H9 (cell line): ENCODE data around the gene HS6ST2. TPM values are rescaled to one million over a fixed set of nuclear protein-coding genes. Genes with fewer than 3 reads are reported as not detected.

Experiments
- DNase-seq: peaks from one replicate; pipeline ENCODE4 v3.0.0-alpha.2; 2017
- H2AFZ ChIP-seq: one replicate; pipeline ENCODE4 v1.6.1; 2013; ENCODE audit warnings: mild to moderate bottlenecking, low read length, control low read depth, moderate library complexity
- H2AK5ac ChIP-seq: 2 replicates; pipeline ENCODE4 v1.6.1; 2013; ENCODE audit warnings: low read length, control low read depth, mixed read lengths; ENCODE audit not compliant: insufficient read length
- H2BK120ac ChIP-seq: one replicate; pipeline ENCODE4 v1.6.1; 2013; ENCODE audit warnings: low read depth, mild to moderate bottlenecking, low read length, control low read depth, inconsistent platforms; ENCODE audit not compliant: poor library complexity, severe bottlenecking
- H2BK12ac ChIP-seq: 2 replicates; pipeline ENCODE4 v1.6.1; 2013; ENCODE audit warnings: low read length, control low read depth, mixed read lengths, low read depth; ENCODE audit not compliant: insufficient read length
- H2BK15ac ChIP-seq: 2 replicates; pipeline ENCODE4 v1.6.1; 2013; ENCODE audit warnings: low read depth, low read length, control low read depth
- H2BK20ac ChIP-seq: one replicate; pipeline ENCODE4 v1.6.1; 2013; ENCODE audit warnings: low read depth, mild to moderate bottlenecking, low read length, control low read depth, inconsistent platforms; ENCODE audit not compliant: poor library complexity, severe bottlenecking
- H2BK5ac ChIP-seq: 2 replicates; pipeline ENCODE4 v1.6.1; 2013; ENCODE audit warnings: low read length, control low read depth, mixed read lengths; ENCODE audit not compliant: insufficient read length
- H3K14ac ChIP-seq: 2 replicates; pipeline ENCODE4 v1.6.1; 2013; ENCODE audit warnings: low read length, control low read depth; ENCODE audit not compliant: insufficient read depth
- H3K18ac ChIP-seq: 2 replicates; pipeline ENCODE4 v1.6.1; 2013; ENCODE audit warnings: low read depth, mild to moderate bottlenecking, mixed read lengths, low read length, control low read depth; ENCODE audit not compliant: insufficient read length
- H3K23ac ChIP-seq: 2 replicates; pipeline ENCODE4 v1.6.1; 2013; ENCODE audit warnings: low read length, control low read depth, mixed read lengths, low read depth; ENCODE audit not compliant: insufficient read length
- H3K23me2 ChIP-seq: 2 replicates; pipeline ENCODE4 v1.6.1; 2013; ENCODE audit warnings: low read depth, mild to moderate bottlenecking, mixed read lengths, low read length, control low read depth; ENCODE audit not compliant: insufficient read length, poor library complexity, severe bottlenecking
- H3K27ac ChIP-seq: 2 replicates; pipeline ENCODE4 v1.5.1; 2013; ENCODE audit warnings: low read length, control low read depth, mixed read lengths, low read depth; ENCODE audit not compliant: insufficient read length
- H3K27me3 ChIP-seq: 2 replicates; pipeline ENCODE4 v1.6.1; 2013; ENCODE audit warnings: low read length, control low read depth, inconsistent platforms; ENCODE audit not compliant: insufficient read depth
- H3K4ac ChIP-seq: 2 replicates; pipeline ENCODE4 v1.6.1; 2013; ENCODE audit warnings: low read depth, mild to moderate bottlenecking, control low read depth, inconsistent platforms, low read length, moderate library complexity
- H3K4me1 ChIP-seq: 2 replicates; pipeline ENCODE4 v1.6.1; 2013; ENCODE audit warnings: low read length, control low read depth, inconsistent platforms; ENCODE audit not compliant: insufficient read depth
- H3K4me2 ChIP-seq: 2 replicates; pipeline ENCODE4 v1.6.1; 2013; ENCODE audit warnings: low read length, control low read depth, mixed read lengths; ENCODE audit not compliant: insufficient read length, insufficient read depth
- H3K56ac ChIP-seq: 2 replicates; pipeline ENCODE4 v1.6.1; 2013; ENCODE audit warnings: low read depth, mild to moderate bottlenecking, mixed read lengths, low read length, control low read depth; ENCODE audit not compliant: insufficient read length
- H3K79me1 ChIP-seq: 2 replicates; pipeline ENCODE4 v1.6.1; 2013; ENCODE audit warnings: low read depth, mild to moderate bottlenecking, moderate library complexity, low read length, control low read depth, inconsistent platforms; ENCODE audit not compliant: insufficient read depth, poor library complexity, severe bottlenecking
- H3K79me2 ChIP-seq: 2 replicates; pipeline ENCODE4 v1.6.1; 2013; ENCODE audit warnings: low read length, control low read depth, inconsistent platforms; ENCODE audit not compliant: insufficient read depth
- H3K9ac ChIP-seq: 2 replicates; pipeline ENCODE4 v1.6.1; 2013; ENCODE audit warnings: low read length, control low read depth, mixed read lengths; ENCODE audit not compliant: insufficient read length; ENCODE audit errors: extremely low read depth
- H3K9me3 ChIP-seq: one replicate; pipeline ENCODE4 v1.6.1; 2013; ENCODE audit warnings: low read depth, low read length, inconsistent platforms; ENCODE audit not compliant: control insufficient read depth
- H3T11ph ChIP-seq: one replicate; pipeline ENCODE4 v1.6.1; 2013; ENCODE audit warnings: mild to moderate bottlenecking, low read length, control low read depth, inconsistent platforms
- H4K20me1 ChIP-seq: one replicate; pipeline ENCODE4 v1.6.1; 2013; ENCODE audit not compliant: control insufficient read depth, insufficient read length, insufficient read depth
- H4K5ac ChIP-seq: 2 replicates; pipeline ENCODE4 v1.6.1; 2013; ENCODE audit warnings: low read depth, mild to moderate bottlenecking, mixed read lengths, low read length, control low read depth; ENCODE audit not compliant: insufficient read length
- H4K8ac ChIP-seq: replicated peaks from 2 replicates; pipeline ENCODE4 v1.6.1; 2013; ENCODE audit warnings: low read length, control low read depth, mixed read lengths, low read depth; ENCODE audit not compliant: insufficient read length
- H4K91ac ChIP-seq: 2 replicates; pipeline ENCODE4 v1.6.1; 2013; ENCODE audit warnings: low read depth, mild to moderate bottlenecking, moderate library complexity, mixed read lengths, low read length, control low read depth; ENCODE audit not compliant: insufficient read length
- H3K27ac Mint-ChIP-seq, 3 experiments: 2 replicates in 2 of 3; 3 replicates in 1 of 3; pipeline ENCODE4 v1.8.0; 2020 to 2021; ENCODE audit warnings: mixed read lengths in 3 of 3, mild to moderate bottlenecking in 1 of 3, moderate library complexity in 1 of 3
- H3K27me3 Mint-ChIP-seq: 2 replicates; pipeline ENCODE4 v1.8.0; 2021; ENCODE audit warnings: low read depth, mild to moderate bottlenecking, moderate library complexity, mixed read lengths
- H3K36me3 Mint-ChIP-seq, 3 experiments: 2 replicates in 2 of 3; 3 replicates in 1 of 3; pipeline ENCODE4 v1.8.0; 2020 to 2021; ENCODE audit warnings: low read depth in 3 of 3, mixed read lengths in 3 of 3; ENCODE audit not compliant: insufficient read depth in 1 of 3
- H3K4me1 Mint-ChIP-seq, 2 experiments: 2 replicates each; pipeline ENCODE4 v1.8.0; 2020; ENCODE audit warnings: mixed read lengths in 2 of 2
- H3K4me3 Mint-ChIP-seq, 2 experiments: 2 replicates in 1 of 2; 3 replicates in 1 of 2; pipeline ENCODE4 v1.8.0; 2020 to 2021; ENCODE audit warnings: mild to moderate bottlenecking in 2 of 2, mixed read lengths in 2 of 2, moderate library complexity in 1 of 2
- H3K9me3 Mint-ChIP-seq, 2 experiments: 2 replicates in 1 of 2; 3 replicates in 1 of 2; pipeline ENCODE4 v1.8.0; 2020; ENCODE audit warnings: mild to moderate bottlenecking in 2 of 2, mixed read lengths in 2 of 2, moderate library complexity in 1 of 2
- CTCF ChIP-seq: fragments of 200-600 bp; sonication (generic); conservative IDR thresholded peaks from 3 replicates; pipeline ENCODE4 v1.8.0; 2021; ENCODE audit warnings: antibody characterized with exemption, mild to moderate bottlenecking
- whole genome bisulfite sequencing: extraction: QIAGEN DNeasy Blood & Tissue Kit; methylation state at CpG from one replicate; pipeline ENCODE4 v1.1.7; 2013; ENCODE audit warnings: missing lambda C conversion rate, low lambda C conversion rate, mixed read lengths; ENCODE audit not compliant: insufficient read length; ENCODE audit errors: extremely low coverage; 5-methylcytosine and 5-hydroxymethylcytosine counted together
- total RNA-seq: library from RNA; stranded (reverse); gene quantifications from 2 replicates; pipeline ENCODE4 v1.2.1, GENCODE V29; 2021

HS6ST2 gene
- total RNA-seq, 1 experiment from 2014 or later, result 4.8 TPM

GRCh38 chrX:132807411-132808030 is 150.9 kb downstream of the HS6ST2 start:
- DNase-seq, result no peak
- Histone ChIP-seq H3K79me2 (no peaks in the 10 kb centered on the region), H3T11ph (no peak overlapping the region), H4K91ac (no peak overlapping the region), H2BK15ac (no peak overlapping the region), H3K27ac (no peak overlapping the region), H3K56ac (no peak overlapping the region), H3K4ac (no peak overlapping the region), H2BK12ac (no peak overlapping the region), H3K27me3 (no peaks in the 10 kb centered on the region), H3K4me1 (peaks cover 2% of the 10 kb centered on the region; the same call in 1 of the 2 replicates), H4K20me1 (no peaks in the 10 kb centered on the region), H4K8ac (no peak overlapping the region), H3K79me1 (no peaks in the 10 kb centered on the region), H2AK5ac (no peak overlapping the region), H3K18ac (no peak overlapping the region), H3K4me2 (no peak overlapping the region), H2BK120ac (no peak overlapping the region), H2BK20ac (no peak overlapping the region), H3K9me3 (no peaks in the 10 kb centered on the region), H3K14ac (no peak overlapping the region), H2BK5ac (no peak overlapping the region), H4K5ac (no peak overlapping the region), H2AFZ (no peak overlapping the region), H3K23me2 (no peaks in the 10 kb centered on the region), H3K23ac (no peak overlapping the region), H3K9ac (no peak overlapping the region)
- H3K9me3 Mint-ChIP-seq, result no peaks in the 10 kb centered on the region
- no CpG with 5 or more reads among the region's 9 CpGs for WGBS
- no peak for TF ChIP-seq CTCF
- H3K27me3 Mint-ChIP-seq, result no peaks in the 10 kb centered on the region
- no peak overlapping the region for H3K4me3 Mint-ChIP-seq
- H3K36me3 Mint-ChIP-seq, result no peaks in the 10 kb centered on the region
- no peak overlapping the region for H3K27ac Mint-ChIP-seq
- H3K4me1 Mint-ChIP-seq, result peaks cover 6 to 17% of the 10 kb centered on the region in 2 experiments
